PC-3 (cell line): ENCODE data around the gene ZNF548.

Experiments used
- CTCF ChIP-seq: fragments of 300-600 bp; sonication (generic); conservative IDR thresholded peaks from 2 replicates; pipeline ENCODE4 v1.5.1; 2017; ENCODE audit warnings: antibody characterized with exemption, low read depth, mild to moderate bottlenecking, low read length
- EZH2 ChIP-seq: fragments of 300-600 bp; sonication (generic); IDR thresholded peaks from one replicate; pipeline ENCODE4 v1.6.1; 2017; ENCODE audit warnings: antibody characterized with exemption, mild to moderate bottlenecking, low read length; ENCODE audit not compliant: unreplicated experiment
- EZH2phosphoT487 ChIP-seq: fragments of 300-600 bp; sonication (generic); IDR thresholded peaks from 2 replicates; pipeline ENCODE4 v1.6.1; 2018; ENCODE audit warnings: mild to moderate bottlenecking, antibody characterized with exemption, low read length, borderline replicate concordance

GRCh38 chr19:57395710-57396109 lies 6.1 kb downstream of the ZNF548 start:
- no peak for TF ChIP-seq CTCF
- no peak for TF ChIP-seq EZH2
- TF ChIP-seq EZH2phosphoT487, result no peak
